RWPE2 (cell line): Measurements from ENCODE around the gene SMAP2.

Experiments
- ATAC-seq: fragments of 200-7000 bp; cut with Tn5 transposase; 3 replicates; pipeline ENCODE4 v1.9.1; 2021; ENCODE audit warnings: low read depth
- DNase-seq: peaks from one replicate; pipeline ENCODE4 v3.0.0-alpha.2; 2020; ENCODE audit warnings: low spot score
- H3K27ac ChIP-seq: fragments of 450-650 bp; 2 replicates; pipeline ENCODE4 v1.5.1; 2017; ENCODE audit warnings: mild to moderate bottlenecking; ENCODE audit not compliant: poor library complexity, severe bottlenecking
- H3K27me3 ChIP-seq: fragments of 250-450 bp; sonication (Bioruptor Pico); 2 replicates; pipeline ENCODE4 v1.5.1; 2021; ENCODE audit warnings: mild to moderate bottlenecking, moderate library complexity; ENCODE audit not compliant: insufficient read depth, poor library complexity, severe bottlenecking
- H3K36me3 ChIP-seq: fragments of 250-450 bp; sonication (Bioruptor Pico); 2 replicates; pipeline ENCODE4 v1.5.1; 2020; ENCODE audit warnings: low read depth, mild to moderate bottlenecking, moderate library complexity
- H3K4me1 ChIP-seq: fragments of 250-450 bp; sonication (Bioruptor Pico); 2 replicates; pipeline ENCODE4 v1.5.1; 2021; ENCODE audit warnings: mild to moderate bottlenecking, moderate library complexity; ENCODE audit not compliant: insufficient read depth, poor library complexity, severe bottlenecking
- H3K4me3 ChIP-seq: fragments of 250-450 bp; sonication (Bioruptor Pico); 2 replicates; pipeline ENCODE4 v1.5.1; 2021; ENCODE audit warnings: mild to moderate bottlenecking, moderate library complexity; ENCODE audit not compliant: severe bottlenecking
- H3K9me3 ChIP-seq: fragments of 250-450 bp; sonication (Bioruptor Pico); 2 replicates; pipeline ENCODE4 v1.5.1; 2021; ENCODE audit warnings: mild to moderate bottlenecking, moderate library complexity; ENCODE audit not compliant: severe bottlenecking
- CTCF ChIP-seq: fragments of 450-650 bp; IDR thresholded peaks from one replicate; pipeline ENCODE4 v1.5.1; 2017; ENCODE audit warnings: mild to moderate bottlenecking, moderate library complexity; ENCODE audit not compliant: poor library complexity, severe bottlenecking

Gene SMAP2

GRCh38 chr1:40351124-40351523, 22.4 kb upstream of the SMAP2 start:
- H3K4me1 ChIP-seq: no peaks in the 10 kb centered on the region
- no peak overlapping the region for H3K27ac ChIP-seq
- H3K4me3 ChIP-seq: no peak overlapping the region
- ATAC-seq: no peak
- no peak for DNase-seq
- no peak for TF ChIP-seq CTCF
- H3K36me3 ChIP-seq: no peaks in the 10 kb centered on the region
- no peaks in the 10 kb centered on the region for H3K27me3 ChIP-seq
- H3K9me3 ChIP-seq: no peaks in the 10 kb centered on the region

GRCh38 chr1:40352126-40352525, 21.4 kb upstream of the SMAP2 start:
- TF ChIP-seq CTCF: no peak
- DNase-seq (no peak), ATAC-seq (no peak)
- no peaks in the 10 kb centered on the region for H3K36me3 ChIP-seq
- no peak overlapping the region for H3K4me3 ChIP-seq
- H3K9me3 ChIP-seq: no peaks in the 10 kb centered on the region
- H3K4me1 ChIP-seq: no peaks in the 10 kb centered on the region
- H3K27me3 ChIP-seq: no peaks in the 10 kb centered on the region
- H3K27ac ChIP-seq: no peak overlapping the region

- Histone ChIP-seq H3K27ac (no peak overlapping the region), H3K27me3 (no peaks in the 10 kb centered on the region), H3K4me3 (no peak overlapping the region), H3K36me3 (no peaks in the 10 kb centered on the region), H3K4me1 (no peaks in the 10 kb centered on the region), H3K9me3 (peaks cover 4% of the 10 kb centered on the region)
- DNase-seq (no peak), ATAC-seq (no peak)
- TF ChIP-seq CTCF: no peak
Measured at GRCh38 chr1:40353082-40353481, 20.4 kb upstream of the SMAP2 start.

- DNase-seq (no peak), ATAC-seq (no peak)
- H3K27me3 ChIP-seq: no peaks in the 10 kb centered on the region
- no peak overlapping the region for H3K27ac ChIP-seq
- H3K9me3 ChIP-seq: peaks cover 4% of the 10 kb centered on the region
- TF ChIP-seq CTCF: no peak
- H3K36me3 ChIP-seq: no peaks in the 10 kb centered on the region
- H3K4me3 ChIP-seq: no peak overlapping the region
- no peaks in the 10 kb centered on the region for H3K4me1 ChIP-seq
Measured at GRCh38 chr1:40357625-40358024, 15.9 kb upstream of the SMAP2 start.

GRCh38 chr1:40360631-40361030, 12.9 kb upstream of the SMAP2 start:
- TF ChIP-seq CTCF: no peak
- Histone ChIP-seq H3K36me3 (no peaks in the 10 kb centered on the region), H3K27ac (no peak overlapping the region), H3K4me3 (no peak overlapping the region), H3K9me3 (peaks cover 4% of the 10 kb centered on the region), H3K4me1 (no peaks in the 10 kb centered on the region), H3K27me3 (no peaks in the 10 kb centered on the region)
- no peak for ATAC-seq
- no peak for DNase-seq
